GM20000 (cell line): Measurements from ENCODE around the gene FBLN1.
"Not testable (repeated sequence)": the region's sequence is repeated elsewhere in the genome, so short reads cannot be mapped to it uniquely, and the experiment has no call there.

Source experiments
- DNase-seq: peaks from one replicate; pipeline ENCODE4 v3.0.0; 2012; ENCODE audit warnings: low spot score
- TF ChIP-seq, protein P1 (sequence below): IDR thresholded peaks from 2 replicates; pipeline ENCODE4 v1.5.1; 2012; ENCODE audit warnings: mild to moderate bottlenecking, control low read depth; ENCODE audit errors: extremely low read depth, missing control alignments

The FBLN1 gene

GRCh38 chr22:45621836-45622600, 119.3 kb downstream of the FBLN1 start:
- TF ChIP-seq, protein P1, sequence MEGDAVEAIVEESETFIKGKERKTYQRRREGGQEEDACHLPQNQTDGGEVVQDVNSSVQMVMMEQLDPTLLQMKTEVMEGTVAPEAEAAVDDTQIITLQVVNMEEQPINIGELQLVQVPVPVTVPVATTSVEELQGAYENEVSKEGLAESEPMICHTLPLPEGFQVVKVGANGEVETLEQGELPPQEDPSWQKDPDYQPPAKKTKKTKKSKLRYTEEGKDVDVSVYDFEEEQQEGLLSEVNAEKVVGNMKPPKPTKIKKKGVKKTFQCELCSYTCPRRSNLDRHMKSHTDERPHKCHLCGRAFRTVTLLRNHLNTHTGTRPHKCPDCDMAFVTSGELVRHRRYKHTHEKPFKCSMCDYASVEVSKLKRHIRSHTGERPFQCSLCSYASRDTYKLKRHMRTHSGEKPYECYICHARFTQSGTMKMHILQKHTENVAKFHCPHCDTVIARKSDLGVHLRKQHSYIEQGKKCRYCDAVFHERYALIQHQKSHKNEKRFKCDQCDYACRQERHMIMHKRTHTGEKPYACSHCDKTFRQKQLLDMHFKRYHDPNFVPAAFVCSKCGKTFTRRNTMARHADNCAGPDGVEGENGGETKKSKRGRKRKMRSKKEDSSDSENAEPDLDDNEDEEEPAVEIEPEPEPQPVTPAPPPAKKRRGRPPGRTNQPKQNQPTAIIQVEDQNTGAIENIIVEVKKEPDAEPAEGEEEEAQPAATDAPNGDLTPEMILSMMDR = no peak
- no peak for DNase-seq

DNA sequence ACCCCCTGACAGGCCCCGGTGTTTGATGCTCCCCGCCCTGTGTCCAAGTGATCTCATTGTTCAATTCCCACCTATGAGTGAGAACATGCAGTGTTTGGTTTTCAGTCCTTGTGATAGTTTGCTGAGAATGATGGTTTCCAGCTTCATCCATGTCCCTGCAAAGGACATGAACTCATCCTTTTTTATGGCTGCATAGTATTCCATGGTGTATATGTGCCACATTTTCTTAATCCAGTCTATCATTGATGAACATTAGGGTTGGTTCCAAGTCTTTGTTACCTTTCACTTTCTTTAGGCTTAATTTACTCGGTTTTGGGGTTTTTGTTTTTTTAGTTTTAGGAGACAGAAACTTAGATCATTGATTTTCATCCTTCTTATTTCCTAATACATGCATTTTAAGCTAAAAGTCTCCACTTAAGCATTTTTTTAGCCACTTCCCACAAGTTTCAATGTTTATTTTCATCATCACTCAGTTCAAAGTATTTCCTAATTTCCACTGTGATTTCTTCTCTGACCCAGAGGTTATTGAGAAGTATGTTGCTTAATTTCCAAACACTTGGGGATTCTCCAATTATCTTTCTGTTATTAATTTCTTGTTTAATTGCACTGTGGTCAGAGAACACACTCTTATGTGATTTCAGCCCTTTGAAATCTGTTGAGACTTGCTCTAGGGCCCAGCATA, 120.9 kb downstream of the FBLN1 start:
- DNase-seq = not testable (repeated sequence)

DNA sequence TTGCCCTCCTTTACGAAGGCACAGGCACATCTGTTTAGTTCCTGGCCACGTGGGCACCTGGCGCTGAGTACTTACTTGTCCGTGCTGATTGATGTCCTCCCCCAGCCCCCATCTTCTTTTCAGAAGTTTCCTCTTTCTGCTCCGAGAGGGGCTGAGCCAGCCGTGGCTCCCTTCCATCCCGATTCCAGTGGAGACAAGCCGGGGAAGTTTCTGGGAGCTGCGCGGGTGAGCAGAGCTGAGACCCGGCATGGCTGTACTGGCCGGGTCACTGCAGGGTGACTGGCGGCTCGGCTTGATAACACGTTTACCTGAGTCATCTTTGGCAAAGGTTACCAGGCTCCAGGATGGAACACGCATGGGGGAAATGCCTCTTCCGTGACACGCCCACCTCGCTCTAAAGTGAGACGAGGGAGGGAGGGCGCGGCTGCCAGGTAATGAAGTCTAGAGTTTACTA, 123.5 kb downstream of the FBLN1 start:
- no peak for DNase-seq
- TF ChIP-seq, protein P1 = no peak

- no peak for DNase-seq
- TF ChIP-seq, protein P1 = no peak
Observed at GRCh38 chr22:45627489-45628233, 125.0 kb downstream of the FBLN1 start.

DNA sequence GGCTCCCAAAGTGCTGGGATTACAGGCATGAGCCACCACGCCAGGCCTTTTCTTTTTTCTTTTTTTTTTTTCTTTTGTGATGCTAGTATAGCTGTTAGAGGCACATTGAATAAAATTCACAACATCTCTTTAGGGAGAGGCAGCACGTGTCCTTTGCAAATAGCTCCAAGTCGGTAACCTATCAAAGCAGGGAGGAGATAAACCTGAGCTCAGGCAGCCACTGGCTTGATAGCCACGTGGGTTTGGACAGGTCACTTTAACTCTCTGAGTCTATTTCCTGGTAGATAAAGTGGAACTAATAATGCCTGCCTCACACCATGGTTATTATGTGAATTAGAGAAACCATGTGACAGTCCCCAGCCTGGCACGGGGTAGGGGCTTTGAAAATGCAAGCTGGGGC, 125.8 kb downstream of the FBLN1 start:
- DNase-seq = no peak
- TF ChIP-seq, protein P1 = no peak

DNA sequence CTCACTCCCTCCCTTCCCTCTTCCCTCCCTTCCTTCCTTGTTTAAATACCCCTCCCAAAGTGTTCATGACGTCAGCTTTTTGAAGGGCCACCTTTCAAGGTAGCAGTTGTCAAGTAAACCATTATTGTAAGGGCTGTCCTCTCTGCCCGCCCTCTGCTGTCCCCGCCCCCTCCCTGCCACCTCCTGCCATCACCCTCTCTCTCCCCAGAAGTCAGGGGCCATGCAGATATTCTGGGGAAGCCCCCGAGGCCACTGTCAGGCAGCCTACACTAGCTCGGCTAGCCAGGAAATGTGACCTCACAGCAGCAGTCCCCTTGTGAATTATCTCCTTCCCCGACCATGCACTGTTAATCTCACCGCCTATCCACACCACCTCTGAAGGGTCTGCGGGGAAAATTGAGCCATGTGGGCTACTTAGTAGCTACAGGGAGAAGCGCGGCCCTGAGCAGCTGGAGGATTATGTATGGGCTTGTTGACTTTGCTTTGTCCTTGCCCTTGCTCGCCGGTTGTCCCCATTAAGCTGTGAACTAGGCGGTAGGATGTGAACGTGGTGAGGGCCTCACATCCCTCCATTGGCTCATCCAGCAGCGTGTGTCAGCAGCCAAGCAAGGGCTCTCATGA, 126.9 kb downstream of the FBLN1 start:
- TF ChIP-seq, protein P1 = no peak
- no peak for DNase-seq

DNA sequence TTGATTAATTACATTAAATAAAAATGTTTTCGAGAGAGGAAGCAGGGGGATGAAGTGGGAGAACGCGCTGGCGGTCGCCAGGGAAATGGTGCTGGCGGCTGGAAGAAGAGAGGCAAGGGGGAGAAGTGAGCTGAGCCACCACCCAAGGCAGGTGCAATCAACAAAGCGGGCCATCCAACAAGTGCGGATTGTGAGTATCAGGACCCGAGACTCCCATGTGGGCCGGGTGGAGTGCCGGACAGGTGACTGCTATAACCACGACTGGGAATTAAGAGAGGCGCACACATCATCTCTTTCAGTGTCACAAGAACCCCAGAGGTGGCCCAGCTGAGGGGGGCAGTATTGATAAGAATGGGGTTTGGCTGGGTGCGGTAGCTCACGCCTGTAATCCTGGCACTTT, 127.8 kb downstream of the FBLN1 start:
- no peak for DNase-seq
- TF ChIP-seq, protein P1 = no peak
